Mucosa of descending colon (tissue), 3 donors: ENCODE results near the gene MICU1. TPM values are rescaled to one million over a fixed set of nuclear protein-coding genes. Genes with fewer than 3 reads are reported as not detected.
"Not testable (repeated sequence)": the region's sequence is repeated elsewhere in the genome, so short reads cannot be mapped to it uniquely, and the experiment has no call there.

ENCODE experiments used
- ATAC-seq: fragments of 200-7000 bp; cut with Tn5 transposase; one replicate; pipeline ENCODE4 v1.9.1; 2020; ENCODE audit warnings: mild to moderate bottlenecking, moderate library complexity
- DNase-seq, 3 donors: peaks; one replicate each; pipeline ENCODE4 v3.0.0-alpha.2; 2020
- H3K36me3 ChIP-seq: fragments of 200-600 bp; one replicate; pipeline ENCODE4 v1.8.0; 2021; ENCODE audit warnings: low read depth, mild to moderate bottlenecking
- H3K4me1 ChIP-seq: fragments of 200-600 bp; one replicate; pipeline ENCODE4 v1.8.0; 2021; ENCODE audit warnings: low read depth, mild to moderate bottlenecking
- H3K4me3 ChIP-seq: fragments of 200-600 bp; one replicate; pipeline ENCODE4 v1.8.0; 2021; ENCODE audit warnings: mild to moderate bottlenecking
- H3K9me3 ChIP-seq: fragments of 200-600 bp; one replicate; pipeline ENCODE4 v1.8.0; 2021; ENCODE audit warnings: mild to moderate bottlenecking
- intact Hi-C, 2 donors: fragments of 100-400 bp; cut with DNase I in 1 of 2; cut with micrococcal nuclease in 1 of 2; formaldehyde crosslinking; loops; one replicate each; pipeline versions ENCODE4 v1.11.0 to v1.11.1; 2022; cut with DNase I, micrococcal nuclease
- total RNA-seq, 3 donors: library from RNA; stranded (reverse); fragmentation: NEBNext Ultra II Directional in 2 of 3; extraction: Animal tissue kit (Norgen Biotek cat#: 25700) in 2 of 3; gene quantifications; one replicate each; pipeline versions ENCODE4 v1.2.1 to v1.2.4, GENCODE V29; 2021 to 2023
- TF ChIP-seq, protein P1 (sequence below): fragments of 200-600 bp; IDR thresholded peaks from one replicate; pipeline ENCODE4 v1.8.0; 2022; ENCODE audit warnings: antibody characterized with exemption, mild to moderate bottlenecking
- donor health status: DM: no; HTN: no; CAD: no; lungs with moderate emphysema.
- donor health status: DM: no; HTN: no; CAD: no.
- donor health status: DM: no; HTN: yes; CAD: no.

MICU1 gene
- total RNA-seq, 3 donors from 2014 or later = 38.6 to 45.3 (median 45.0) TPM

DNA sequence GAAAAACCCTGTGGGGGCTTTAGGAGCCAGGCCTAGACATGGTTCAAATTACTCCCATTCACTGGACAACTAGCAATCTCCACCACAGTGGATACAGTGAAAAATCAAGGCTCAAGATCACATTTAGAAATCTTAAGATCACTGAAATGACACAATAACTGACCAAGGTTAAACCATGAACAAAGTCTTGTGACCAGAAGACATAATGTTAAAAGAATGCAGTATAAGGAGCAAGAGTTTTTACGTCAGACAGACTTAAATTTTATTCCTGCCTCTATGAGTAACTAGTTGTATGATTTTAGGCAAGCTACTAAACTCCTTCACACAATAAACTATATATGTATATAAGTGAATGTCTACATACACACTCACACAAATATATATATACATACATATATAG is 68.5 kb downstream of the MICU1 start:
- Histone ChIP-seq H3K4me1 (no peaks in the 10 kb centered on the region), H3K9me3 (no peaks in the 10 kb centered on the region), H3K4me3 (no peak overlapping the region), H3K36me3 (no peaks in the 10 kb centered on the region)
- TF ChIP-seq, protein P1, sequence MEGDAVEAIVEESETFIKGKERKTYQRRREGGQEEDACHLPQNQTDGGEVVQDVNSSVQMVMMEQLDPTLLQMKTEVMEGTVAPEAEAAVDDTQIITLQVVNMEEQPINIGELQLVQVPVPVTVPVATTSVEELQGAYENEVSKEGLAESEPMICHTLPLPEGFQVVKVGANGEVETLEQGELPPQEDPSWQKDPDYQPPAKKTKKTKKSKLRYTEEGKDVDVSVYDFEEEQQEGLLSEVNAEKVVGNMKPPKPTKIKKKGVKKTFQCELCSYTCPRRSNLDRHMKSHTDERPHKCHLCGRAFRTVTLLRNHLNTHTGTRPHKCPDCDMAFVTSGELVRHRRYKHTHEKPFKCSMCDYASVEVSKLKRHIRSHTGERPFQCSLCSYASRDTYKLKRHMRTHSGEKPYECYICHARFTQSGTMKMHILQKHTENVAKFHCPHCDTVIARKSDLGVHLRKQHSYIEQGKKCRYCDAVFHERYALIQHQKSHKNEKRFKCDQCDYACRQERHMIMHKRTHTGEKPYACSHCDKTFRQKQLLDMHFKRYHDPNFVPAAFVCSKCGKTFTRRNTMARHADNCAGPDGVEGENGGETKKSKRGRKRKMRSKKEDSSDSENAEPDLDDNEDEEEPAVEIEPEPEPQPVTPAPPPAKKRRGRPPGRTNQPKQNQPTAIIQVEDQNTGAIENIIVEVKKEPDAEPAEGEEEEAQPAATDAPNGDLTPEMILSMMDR = no peak
- intact Hi-C loops = no loop called here
- ATAC-seq (no peak), DNase-seq (no peak)

DNA sequence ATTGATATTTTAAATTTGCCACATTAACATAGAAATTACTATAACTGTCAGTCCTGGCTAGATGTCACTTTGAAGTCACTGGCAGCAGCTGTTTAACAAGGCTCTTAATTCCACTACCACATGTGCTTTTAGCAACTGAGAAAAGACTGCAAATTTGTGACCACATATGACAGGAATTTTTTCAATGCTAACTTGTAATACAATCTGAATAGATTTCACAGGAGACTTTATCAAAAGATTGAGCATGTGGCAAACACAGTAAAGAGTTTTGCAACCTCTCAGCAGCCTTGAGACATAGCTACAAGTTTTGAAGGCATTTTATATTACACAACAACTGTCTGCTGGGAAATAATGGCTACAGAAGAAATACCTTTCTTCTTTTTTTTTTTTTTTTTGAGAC is 73.0 kb downstream of the MICU1 start:
- Histone ChIP-seq H3K9me3 (no peaks in the 10 kb centered on the region), H3K36me3 (no peaks in the 10 kb centered on the region), H3K4me1 (no peaks in the 10 kb centered on the region), H3K4me3 (no peak overlapping the region)
- intact Hi-C loops = no loop called here
- ATAC-seq = no peak
- TF ChIP-seq, protein P1 = no peak
- DNase-seq = no peak

DNA sequence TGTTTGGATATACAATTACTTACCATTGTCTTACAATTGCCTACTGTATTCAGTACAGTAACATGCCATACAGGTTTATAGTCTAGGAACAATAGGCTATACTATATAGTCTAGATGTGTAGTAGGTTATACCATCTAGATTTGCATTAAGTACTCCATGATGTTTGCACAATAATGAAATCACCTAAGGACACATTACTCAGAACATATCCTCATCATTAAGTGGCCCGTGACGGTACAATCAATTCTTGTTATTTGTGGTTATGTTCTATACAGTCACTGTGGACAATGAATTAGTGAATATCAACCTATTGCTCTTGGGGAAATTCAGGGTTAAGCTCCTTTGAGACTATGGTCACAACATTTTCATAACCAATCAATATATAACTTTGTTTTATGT is 75.6 kb downstream of the MICU1 start:
- ATAC-seq = no peak
- H3K4me3 ChIP-seq = no peak overlapping the region
- TF ChIP-seq, protein P1 = no peak
- H3K9me3 ChIP-seq = no peaks in the 10 kb centered on the region
- no peaks in the 10 kb centered on the region for H3K4me1 ChIP-seq
- DNase-seq = no peak
- H3K36me3 ChIP-seq = no peaks in the 10 kb centered on the region
- intact Hi-C loops = no loop called here

DNA sequence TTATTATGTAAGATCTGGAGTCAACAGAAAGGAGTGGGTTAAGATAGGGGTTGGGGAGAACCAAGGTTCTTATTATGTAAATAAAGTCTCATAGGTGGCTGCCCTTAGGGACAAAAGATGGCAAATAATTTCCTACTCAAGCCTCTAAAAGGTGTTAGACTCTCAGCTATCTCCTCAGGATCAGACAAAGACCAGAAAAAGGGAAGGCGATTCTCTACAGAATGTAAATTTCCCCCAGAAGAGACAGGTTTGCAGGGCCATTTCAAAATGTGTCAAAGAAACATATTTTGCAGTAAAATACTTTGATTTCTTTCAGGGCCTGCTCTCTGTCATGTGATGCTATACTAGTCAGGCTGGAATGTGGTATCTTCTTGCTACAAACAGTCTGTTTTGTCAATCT is 80.3 kb downstream of the MICU1 start:
- DNase-seq (no peak), ATAC-seq (no peak)
- no peaks in the 10 kb centered on the region for H3K36me3 ChIP-seq
- TF ChIP-seq, protein P1 = no peak
- H3K9me3 ChIP-seq = peaks cover 11% of the 10 kb centered on the region
- H3K4me3 ChIP-seq = no peak overlapping the region
- no peaks in the 10 kb centered on the region for H3K4me1 ChIP-seq
- intact Hi-C loops = no loop called here

DNA sequence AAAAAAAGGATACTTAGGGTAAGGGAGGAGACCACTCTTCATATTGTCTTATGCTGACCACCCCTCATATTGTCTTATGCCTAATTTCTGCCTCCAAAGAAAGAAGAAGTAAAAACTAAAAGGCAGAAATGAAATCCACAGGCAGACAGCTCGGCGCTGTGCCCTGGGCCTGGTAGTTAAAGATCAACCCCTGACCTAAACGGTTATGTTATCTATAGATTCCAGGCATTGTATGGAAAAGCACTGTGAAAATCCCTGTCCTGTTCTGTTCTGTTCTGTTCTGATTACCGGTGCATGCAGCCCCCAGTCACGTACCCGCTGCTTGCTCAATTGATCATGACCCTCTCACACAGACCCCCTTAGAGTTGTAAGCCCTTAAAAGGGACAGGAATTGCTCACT is 82.0 kb downstream of the MICU1 start:
- peaks cover 11% of the 10 kb centered on the region for H3K9me3 ChIP-seq
- H3K36me3 ChIP-seq, ATAC-seq, H3K4me3 ChIP-seq, intact Hi-C loops, DNase-seq, H3K4me1 ChIP-seq: not testable (repeated sequence)

DNA sequence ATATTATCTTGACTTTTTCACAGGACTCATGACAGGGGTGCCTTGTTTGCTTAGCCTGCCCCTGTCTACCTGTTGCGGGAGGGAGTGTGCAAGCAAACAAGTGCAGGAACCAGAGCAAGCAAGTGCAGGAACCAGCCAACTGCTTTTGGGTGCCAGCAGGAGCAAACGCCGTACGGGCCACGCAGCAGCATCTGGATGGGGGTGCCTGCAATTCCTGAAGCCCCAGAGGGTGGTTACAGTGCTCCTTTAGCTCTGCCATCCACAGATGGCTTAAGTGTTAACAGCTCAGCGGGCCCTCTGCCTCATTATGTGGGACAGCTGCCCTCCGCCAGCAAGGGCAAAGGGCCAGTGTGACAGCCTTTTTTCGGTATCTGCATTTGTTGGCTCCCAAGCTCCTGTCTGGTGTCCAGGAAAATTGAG is 83.5 kb downstream of the MICU1 start:
- intact Hi-C loops = no loop called here
- Histone ChIP-seq H3K4me1 (no peaks in the 10 kb centered on the region), H3K9me3 (peaks cover 11% of the 10 kb centered on the region), H3K36me3 (no peaks in the 10 kb centered on the region), H3K4me3 (no peak overlapping the region)
- ATAC-seq (no peak), DNase-seq (no peak)
- TF ChIP-seq, protein P1 = no peak
